PC-3 (cell line): ENCODE results near the gene HOOK2. TPM values are rescaled to one million over a fixed set of nuclear protein-coding genes. Genes with fewer than 3 reads are reported as not detected.

Source experiments
- ATAC-seq: fragments of 200-7000 bp; cut with Tn5 transposase; 2 replicates; pipeline ENCODE4 v1.9.1; 2020; ENCODE audit warnings: mild to moderate bottlenecking, moderate library complexity
- BruUV-seq: library from RNA; stranded (reverse); fragments of 400-500 nt; replicated peaks from 2 replicates; lab custom pipeline; 2021; lab: Mats Ljungman, UMichigan
- CTCF ChIA-PET: fragments of 300-600 bp; sonication (Branson Sonifier 250); formaldehyde crosslinking; loops from one replicate; lab custom pipeline; 2022; ENCODE audit warnings: antibody characterized with exemption; lab: Charles Lee
- POLR2A ChIA-PET: fragments of 300-600 bp; sonication (Branson Sonifier 250); formaldehyde crosslinking; loops from one replicate; lab custom pipeline; 2022; ENCODE audit warnings: antibody characterized with exemption; ENCODE audit not compliant: unreplicated experiment; lab: Charles Lee
- DNase-seq: peaks from one replicate; pipeline ENCODE4 v3.0.0-alpha.2; 2015
- H2AFZ ChIP-seq: fragments of 300-600 bp; sonication (generic); 2 replicates; pipeline ENCODE4 v1.6.0; 2016; ENCODE audit warnings: antibody characterized with exemption, low read length
- H3F3A ChIP-seq: fragments of 300-600 bp; sonication (generic); one replicate; pipeline ENCODE4 v1.6.0; 2017; ENCODE audit warnings: antibody characterized with exemption, low read length, control low read depth, mild to moderate bottlenecking; ENCODE audit not compliant: unreplicated experiment
- H3K27ac ChIP-seq: fragments of 300-600 bp; sonication (generic); 2 replicates; pipeline ENCODE4 v1.5.1; 2016; ENCODE audit warnings: mild to moderate bottlenecking, low read length
- H3K27me3 ChIP-seq: fragments of 300-600 bp; sonication (generic); 2 replicates; pipeline ENCODE4 v1.6.1; 2016; ENCODE audit warnings: low read length, mixed read lengths
- H3K36me3 ChIP-seq: fragments of 300-600 bp; sonication (generic); 2 replicates; pipeline ENCODE4 v1.6.1; 2016; ENCODE audit warnings: low read depth, mixed run types, low read length, mixed read lengths
- H3K4me1 ChIP-seq: fragments of 300-600 bp; sonication (generic); 2 replicates; pipeline ENCODE4 v1.5.1; 2016; ENCODE audit warnings: low read length; ENCODE audit not compliant: insufficient read depth
- H3K4me2 ChIP-seq: fragments of 300-600 bp; sonication (generic); 2 replicates; pipeline ENCODE4 v1.6.0; 2016; ENCODE audit warnings: low read length
- H3K4me3 ChIP-seq: fragments of 300-600 bp; sonication (generic); 2 replicates; pipeline ENCODE4 v1.5.1; 2016; ENCODE audit warnings: mild to moderate bottlenecking, low read length, mixed read lengths
- H3K79me2 ChIP-seq: fragments of 300-600 bp; sonication (generic); 2 replicates; pipeline ENCODE4 v1.6.1; 2017; ENCODE audit warnings: low read length, mixed read lengths
- H3K9ac ChIP-seq: fragments of 300-600 bp; sonication (generic); 2 replicates; pipeline ENCODE4 v1.6.0; 2016; ENCODE audit warnings: mild to moderate bottlenecking, low read length
- H3K9me2 ChIP-seq: fragments of 300-600 bp; sonication (generic); replicated peaks from 2 replicates; pipeline ENCODE4 v1.6.1; 2016; ENCODE audit warnings: mixed run types, low read length, mixed read lengths
- H3K9me3 ChIP-seq: fragments of 300-600 bp; sonication (generic); 2 replicates; pipeline ENCODE4 v1.6.1; 2016; ENCODE audit warnings: low read length, mixed read lengths
- H4K20me1 ChIP-seq: fragments of 300-600 bp; sonication (generic); 2 replicates; pipeline ENCODE4 v1.6.1; 2016; ENCODE audit warnings: low read length, mixed read lengths
- EZH2 ChIP-seq: fragments of 300-600 bp; sonication (generic); IDR thresholded peaks from one replicate; pipeline ENCODE4 v1.6.1; 2017; ENCODE audit warnings: antibody characterized with exemption, mild to moderate bottlenecking, low read length; ENCODE audit not compliant: unreplicated experiment
- EZH2phosphoT487 ChIP-seq: fragments of 300-600 bp; sonication (generic); IDR thresholded peaks from 2 replicates; pipeline ENCODE4 v1.6.1; 2018; ENCODE audit warnings: mild to moderate bottlenecking, antibody characterized with exemption, low read length, borderline replicate concordance
- intact Hi-C: fragments of 100-400 bp; cut with micrococcal nuclease; formaldehyde crosslinking; loops from 2 replicates; pipeline ENCODE4 v1.9.0; 2023
- total RNA-seq: library from RNA; depleted of rRNA; stranded (reverse); fragments of >200 nt; gene quantifications from 2 replicates; pipeline ENCODE4 v1.2.3, GENCODE V29; 2014
- TF ChIP-seq, protein P1 (sequence below): fragments of 300-600 bp; sonication (generic); conservative IDR thresholded peaks from 2 replicates; pipeline ENCODE4 v1.5.1; 2017; ENCODE audit warnings: antibody characterized with exemption, low read depth, mild to moderate bottlenecking, low read length

HOOK2 gene
- total RNA-seq, 1 experiment from 2014 or later = 95.2 TPM

DNA sequence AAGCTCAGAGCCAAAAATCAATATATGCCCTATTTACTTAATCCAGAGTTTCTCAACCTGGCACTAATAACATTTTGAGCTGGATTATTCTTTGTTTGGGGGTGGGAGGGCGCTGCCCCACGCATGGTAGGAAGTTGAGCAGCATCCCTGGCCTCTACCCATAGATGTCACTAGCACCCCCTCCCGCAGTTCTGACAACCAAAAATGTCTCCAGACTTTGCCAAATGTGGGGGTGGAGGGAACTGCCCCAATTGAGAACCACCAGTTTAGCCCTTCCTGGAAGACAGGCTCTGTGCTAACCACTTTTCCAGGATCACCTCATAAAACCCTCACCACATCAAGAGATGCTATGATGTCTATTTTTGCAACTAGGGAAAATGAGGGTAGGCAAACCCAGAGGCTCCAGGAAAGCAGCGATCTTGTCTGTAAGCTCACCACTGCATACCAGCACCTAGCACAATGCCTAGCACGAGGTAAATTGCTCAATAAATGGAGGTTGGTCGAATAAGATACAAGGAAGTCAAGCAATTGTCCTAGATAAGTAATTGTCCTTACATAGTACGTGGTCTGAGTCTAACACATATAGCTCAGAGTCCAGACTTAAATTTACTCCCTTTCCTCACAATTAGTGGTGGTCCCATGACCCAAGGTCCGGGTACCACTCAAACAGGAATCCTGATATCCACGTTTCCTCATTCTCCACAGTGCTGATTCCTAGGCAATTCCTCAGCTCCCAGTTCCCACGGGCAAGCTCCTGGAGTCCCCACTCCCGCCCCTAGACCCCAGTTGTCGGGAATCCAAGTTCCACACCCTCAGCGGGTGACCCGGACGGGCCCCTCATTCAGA is 41.8 kb downstream of the HOOK2 start:
- Histone ChIP-seq H3K4me3 (peak overlapping the region; percentile 75), H3K9me2 (no peaks in the 10 kb centered on the region), H2AFZ (peak overlapping the region; percentile 71), H3K4me2 (peak overlapping the region; percentile 93), H3K9ac (peak overlapping the region; percentile 98), H3F3A (no peaks in the 10 kb centered on the region), H3K27me3 (no peaks in the 10 kb centered on the region), H3K9me3 (no peaks in the 10 kb centered on the region), H4K20me1 (peaks cover 26% of the 10 kb centered on the region), H3K4me1 (peaks cover 27% of the 10 kb centered on the region), H3K36me3 (peaks cover 33% of the 10 kb centered on the region), H3K27ac (peak overlapping the region; percentile 69), H3K79me2 (peaks cover 67% of the 10 kb centered on the region)
- DNase-seq (peak; percentile 53), ATAC-seq (no peak)
- intact Hi-C loops = loop anchor here (1.0 to 2.0 kb wide), 2 partner anchors 10 to 17 kb away; partner anchors contain the start of gene TNPO2
- BruUV-seq = TSS peak; percentile 33
- CTCF ChIA-PET = interaction anchor here (0.6 to 1.0 kb wide), 4 partner anchors 13 to 208 kb away, joined by 3 to 7 read pairs (median 4); no protein-coding TSS in a partner anchor
- POLR2A ChIA-PET = interaction anchor here (0.6 to 1.0 kb wide), 2 partner anchors 43 to 58 kb away, joined by 3 read pairs; partner anchors contain the start of gene JUNB
- no peak for TF ChIP-seq EZH2
- no peak for TF ChIP-seq EZH2phosphoT487
- TF ChIP-seq, protein P1, sequence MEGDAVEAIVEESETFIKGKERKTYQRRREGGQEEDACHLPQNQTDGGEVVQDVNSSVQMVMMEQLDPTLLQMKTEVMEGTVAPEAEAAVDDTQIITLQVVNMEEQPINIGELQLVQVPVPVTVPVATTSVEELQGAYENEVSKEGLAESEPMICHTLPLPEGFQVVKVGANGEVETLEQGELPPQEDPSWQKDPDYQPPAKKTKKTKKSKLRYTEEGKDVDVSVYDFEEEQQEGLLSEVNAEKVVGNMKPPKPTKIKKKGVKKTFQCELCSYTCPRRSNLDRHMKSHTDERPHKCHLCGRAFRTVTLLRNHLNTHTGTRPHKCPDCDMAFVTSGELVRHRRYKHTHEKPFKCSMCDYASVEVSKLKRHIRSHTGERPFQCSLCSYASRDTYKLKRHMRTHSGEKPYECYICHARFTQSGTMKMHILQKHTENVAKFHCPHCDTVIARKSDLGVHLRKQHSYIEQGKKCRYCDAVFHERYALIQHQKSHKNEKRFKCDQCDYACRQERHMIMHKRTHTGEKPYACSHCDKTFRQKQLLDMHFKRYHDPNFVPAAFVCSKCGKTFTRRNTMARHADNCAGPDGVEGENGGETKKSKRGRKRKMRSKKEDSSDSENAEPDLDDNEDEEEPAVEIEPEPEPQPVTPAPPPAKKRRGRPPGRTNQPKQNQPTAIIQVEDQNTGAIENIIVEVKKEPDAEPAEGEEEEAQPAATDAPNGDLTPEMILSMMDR = peak; percentile 68

DNA sequence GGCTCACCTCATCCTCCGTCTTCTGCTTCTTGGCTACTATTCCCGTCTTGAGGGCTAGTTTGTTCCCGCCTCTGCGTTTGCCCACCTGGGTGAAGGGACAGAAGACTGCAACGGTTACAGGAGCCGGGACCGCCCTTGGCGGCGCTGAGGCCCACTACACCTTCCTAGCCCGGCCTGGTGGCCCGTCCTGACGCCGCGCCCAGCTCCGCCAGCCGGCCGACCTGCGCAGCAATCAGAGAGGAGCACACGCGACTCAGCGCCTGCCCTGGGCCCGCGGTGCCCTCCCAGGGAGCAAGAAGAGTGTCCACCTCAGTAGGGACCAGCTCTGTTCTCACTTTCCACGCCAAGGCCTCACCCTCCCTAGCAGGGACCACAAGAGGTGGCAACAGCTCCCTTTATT is 44.0 kb downstream of the HOOK2 start:
- BruUV-seq = no TSS peak
- no peak overlapping the region for H3K4me3 ChIP-seq

More for the DNA sequence above, 44.0 kb downstream of the HOOK2 start:
- Histone ChIP-seq H3K4me2 (no peak overlapping the region), H3K9me2 (no peaks in the 10 kb centered on the region), H3K4me1 (peaks cover 17% of the 10 kb centered on the region), H3K9me3 (no peaks in the 10 kb centered on the region), H3F3A (peaks cover 10% of the 10 kb centered on the region), H3K27me3 (no peaks in the 10 kb centered on the region), H3K27ac (no peak overlapping the region), H3K36me3 (peaks cover 39% of the 10 kb centered on the region), H4K20me1 (peaks cover 26% of the 10 kb centered on the region), H3K79me2 (peaks cover 53% of the 10 kb centered on the region), H3K9ac (no peak overlapping the region), H2AFZ (no peak overlapping the region)
- intact Hi-C loops = no loop called here
- no peak for ATAC-seq
- ChIA-PET CTCF (no interaction called here), POLR2A (no interaction called here)
- DNase-seq = no peak
- TF ChIP-seq EZH2phosphoT487 (no peak), EZH2 (no peak)
- TF ChIP-seq, protein P1 = no peak
